ENCODE results near the gene XYLT1. TPM values are rescaled to one million over a fixed set of nuclear protein-coding genes. Genes with fewer than 3 reads are reported as not detected.
A peak's percentile ranks its signal among the peaks of the same experiment; 100 is the strongest.
"Not testable (repeated sequence)": the region's sequence is repeated elsewhere in the genome, so short reads cannot be mapped to it uniquely, and the experiment has no call there.

The XYLT1 gene
- total RNA-seq, 2 donors from 2014 or later = 14.4 to 31.3 TPM

DNA sequence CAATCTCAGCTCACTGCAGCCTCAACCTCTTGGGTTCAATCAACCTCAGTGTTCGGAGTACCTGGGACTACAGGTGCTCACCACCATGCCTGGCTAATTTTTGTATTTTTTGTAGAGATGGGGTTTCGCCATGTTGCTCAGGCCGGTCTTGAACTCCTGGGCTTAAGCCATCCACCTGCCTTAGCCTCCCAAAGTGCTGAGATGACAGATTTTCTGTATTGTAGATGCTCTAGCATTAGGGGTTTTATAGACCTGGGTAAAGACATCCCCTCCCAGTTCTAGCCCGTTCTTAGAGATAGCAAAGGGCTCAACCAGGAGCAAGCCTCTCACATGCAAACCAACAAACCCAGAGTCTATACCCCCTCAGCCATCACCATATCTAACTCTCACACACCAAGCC is 57.3 kb downstream of the XYLT1 start:
- Histone ChIP-seq H3K9me3 (no peaks in the 10 kb centered on the region), H3K4me1 (peaks cover 0 to 17% of the 10 kb centered on the region in 2 donors), H3K4me3 (no peak overlapping the region), H3K36me3 (no peaks in the 10 kb centered on the region), H3K27me3 (no peaks in the 10 kb centered on the region), H3K27ac (no peak overlapping the region)
- no peak for TF ChIP-seq CTCF (IDR thresholded peaks at IDR 0.05)
- DNase-seq (ENCODE audit: low spot score) = no peak

- H3K4me1 ChIP-seq = peaks cover 0 to 17% of the 10 kb centered on the region in 2 donors
- H3K27ac ChIP-seq = no peak overlapping the region
- no peak for TF ChIP-seq CTCF (IDR thresholded peaks at IDR 0.05)
- no peak for DNase-seq (ENCODE audit: low spot score)
- no peaks in the 10 kb centered on the region for H3K36me3 ChIP-seq
- no peaks in the 10 kb centered on the region for H3K27me3 ChIP-seq
- no peaks in the 10 kb centered on the region for H3K9me3 ChIP-seq
- no peak overlapping the region for H3K4me3 ChIP-seq
These were observed 58.0 kb downstream of the XYLT1 start for GRCh38 chr16:17412791-17413190.

DNA sequence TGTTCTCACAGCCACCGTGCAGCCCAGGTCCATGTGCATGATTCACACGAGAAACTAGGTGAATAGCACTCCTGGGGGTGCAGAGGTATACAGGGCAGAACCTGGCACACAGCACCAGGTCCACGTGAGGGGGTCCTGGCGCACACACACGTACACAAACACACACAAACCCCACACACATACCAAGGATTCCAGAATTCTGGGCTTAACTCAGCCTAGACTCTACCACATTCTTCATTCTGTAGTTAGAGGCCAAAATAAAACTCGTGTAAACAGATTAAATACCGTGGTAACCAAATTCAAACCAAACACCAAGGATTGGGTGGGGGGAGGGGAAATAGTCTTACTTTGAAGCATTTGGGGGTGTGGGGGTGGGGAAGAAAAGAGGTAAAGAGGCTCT is 58.5 kb downstream of the XYLT1 start:
- H3K4me3 ChIP-seq = no peak overlapping the region
- H3K27me3 ChIP-seq = no peaks in the 10 kb centered on the region
- H3K36me3 ChIP-seq = no peaks in the 10 kb centered on the region
- no peak for DNase-seq (ENCODE audit: low spot score)
- H3K27ac ChIP-seq = no peak overlapping the region
- no peaks in the 10 kb centered on the region for H3K9me3 ChIP-seq
- TF ChIP-seq CTCF (IDR thresholded peaks at IDR 0.05) = no peak
- peaks cover 0 to 14% of the 10 kb centered on the region in 2 donors for H3K4me1 ChIP-seq

GRCh38 chr16:17411263-17411662 is 59.5 kb downstream of the XYLT1 start:
- Histone ChIP-seq H3K4me1 (peaks cover 0 to 4% of the 10 kb centered on the region in 2 donors), H3K4me3 (no peak overlapping the region), H3K27ac (no peak overlapping the region), H3K9me3 (no peaks in the 10 kb centered on the region), H3K27me3 (no peaks in the 10 kb centered on the region), H3K36me3 (no peaks in the 10 kb centered on the region)
- DNase-seq (ENCODE audit: low spot score) = no peak
- no peak for TF ChIP-seq CTCF (IDR thresholded peaks at IDR 0.05)

- H3K27me3 ChIP-seq; H3K4me1 ChIP-seq; H3K36me3 ChIP-seq; DNase-seq (ENCODE audit: low spot score); H3K4me3 ChIP-seq; H3K27ac ChIP-seq; H3K9me3 ChIP-seq: not testable (repeated sequence)
These were observed 60.4 kb downstream of the XYLT1 start for GRCh38 chr16:17410316-17410715.

DNA sequence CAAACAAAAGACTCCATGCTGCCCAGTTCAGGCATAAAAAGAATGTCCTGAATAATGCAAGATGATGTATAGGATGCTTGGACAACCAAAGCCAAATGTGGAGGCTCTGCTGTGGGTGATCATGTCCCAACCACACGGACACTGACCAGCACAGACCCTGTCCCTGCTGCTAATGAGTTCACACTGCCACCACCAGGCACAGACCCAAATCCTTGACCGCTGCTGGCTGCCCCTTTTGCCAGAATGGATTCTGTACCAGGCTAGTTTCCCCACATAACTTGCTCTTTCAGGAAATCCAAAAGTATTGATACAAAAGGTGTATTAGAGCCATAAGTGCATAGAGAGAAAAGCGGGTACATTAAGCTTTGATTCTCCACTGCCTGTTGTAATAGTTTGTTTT is 60.9 kb downstream of the XYLT1 start:
- no peaks in the 10 kb centered on the region for H3K36me3 ChIP-seq
- no peaks in the 10 kb centered on the region for H3K27me3 ChIP-seq
- no peak overlapping the region for H3K4me3 ChIP-seq
- peak in 1 of 2 donors; percentile 13 for TF ChIP-seq CTCF (IDR thresholded peaks at IDR 0.05)
- no peak for DNase-seq (ENCODE audit: low spot score)
- no peaks in the 10 kb centered on the region for H3K9me3 ChIP-seq
- no peak overlapping the region for H3K27ac ChIP-seq
- peaks cover 0 to 14% of the 10 kb centered on the region in 2 donors for H3K4me1 ChIP-seq
